Measurements from ENCODE around the gene PRG3.

The PRG3 gene

DNA sequence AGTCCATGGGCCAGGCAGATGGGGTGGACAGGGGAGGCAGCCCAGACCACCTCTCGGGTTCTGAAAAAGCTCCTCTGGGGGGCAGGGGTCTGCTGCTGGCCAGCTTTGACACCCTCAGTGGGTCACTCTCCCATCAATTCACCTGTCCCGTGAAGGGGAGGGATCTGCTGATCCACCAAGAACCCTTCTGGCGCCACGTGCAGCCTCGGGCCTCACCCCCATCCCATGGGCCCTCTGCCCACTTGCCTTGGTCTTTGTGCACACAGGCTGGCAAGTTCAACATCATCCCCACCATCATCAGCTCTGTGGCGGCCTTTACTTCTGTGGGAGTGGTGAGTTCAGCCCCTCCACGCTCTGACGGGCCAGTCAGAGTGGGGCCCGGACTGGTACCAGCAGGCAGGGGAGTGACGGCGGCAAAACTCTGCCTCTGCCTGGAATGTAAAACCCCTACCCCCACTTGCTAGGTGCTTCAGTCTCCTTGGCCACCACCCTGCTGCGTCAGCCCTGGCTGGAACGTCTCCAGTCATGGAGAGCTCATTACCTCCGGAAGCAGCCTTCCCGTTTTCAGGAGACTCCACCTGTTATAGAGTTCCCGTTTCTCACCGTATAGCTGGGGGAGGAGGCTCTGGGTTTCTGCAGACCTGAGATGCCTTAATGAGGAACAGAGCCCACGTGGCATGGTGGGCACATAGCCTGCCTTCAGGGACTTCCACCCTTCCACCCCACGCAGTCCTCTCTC is 12.7 kb downstream of the PRG3 start:
- H2BK15ac ChIP-seq (ENCODE audit: low read depth, poor library complexity, severe bottlenecking), result no peak overlapping the region
- no peak overlapping the region for H4K91ac ChIP-seq (ENCODE audit: low read length)
- H3K4me1 ChIP-seq (ENCODE audit: control insufficient read depth, insufficient read depth, low read depth, low read length), result no peaks in the 10 kb centered on the region
- peaks cover 5 to 49% of the 10 kb centered on the region in 2 experiments for H3K27me3 ChIP-seq (ENCODE audit: control insufficient read depth in 1 of 2, insufficient read depth in 1 of 2, low read length in 2 of 2)
- H3K27ac ChIP-seq (ENCODE audit: low read length, poor library complexity, severe bottlenecking), result no peak overlapping the region
- H2BK5ac ChIP-seq (ENCODE audit: low read depth, low read length, poor library complexity, severe bottlenecking), result no peak overlapping the region
- no peaks in the 10 kb centered on the region for H3K79me1 ChIP-seq (replicated peaks; ENCODE audit: low read length, poor library complexity, severe bottlenecking)
- no peak overlapping the region for H3K4ac ChIP-seq (ENCODE audit: low read depth in 1 of 2, low read length in 2 of 2)
- H3K4me3 ChIP-seq (ENCODE audit: insufficient read depth in 1 of 2, low read depth in 1 of 2, low read length in 2 of 2), result no peak overlapping the region
- H3K9me3 ChIP-seq (ENCODE audit: control insufficient read depth, low read length), result no peaks in the 10 kb centered on the region
- H2BK120ac ChIP-seq (ENCODE audit: low read depth, low read length), result no peak overlapping the region
- H3K18ac ChIP-seq (ENCODE audit: low read depth in 1 of 2, low read length in 2 of 2), result no peak overlapping the region
- DNase-seq, result no peak
- H3K9ac ChIP-seq (ENCODE audit: low read length), result no peak overlapping the region
- 71% methylated on average over 19 of the region's 19 CpGs for WGBS
- H4K8ac ChIP-seq (ENCODE audit: low read length), result no peak overlapping the region
- H3K4me2 ChIP-seq (ENCODE audit: low read length, poor library complexity, severe bottlenecking), result no peak overlapping the region
- H2BK12ac ChIP-seq (ENCODE audit: low read length in 2 of 2), result no peak overlapping the region
- H2AK5ac ChIP-seq (ENCODE audit: low read length, severe bottlenecking), result no peak overlapping the region
- no peak overlapping the region for H3K14ac ChIP-seq (ENCODE audit: low read length in 2 of 2)
- no peak overlapping the region for H2AFZ ChIP-seq (ENCODE audit: low read depth, low read length)
- H3K23ac ChIP-seq (ENCODE audit: low read length in 2 of 2), result no peak overlapping the region
- no peaks in the 10 kb centered on the region for H3K36me3 ChIP-seq (ENCODE audit: control insufficient read depth in 1 of 2, insufficient read depth in 2 of 2, low read depth in 1 of 2, low read length in 2 of 2)

DNA sequence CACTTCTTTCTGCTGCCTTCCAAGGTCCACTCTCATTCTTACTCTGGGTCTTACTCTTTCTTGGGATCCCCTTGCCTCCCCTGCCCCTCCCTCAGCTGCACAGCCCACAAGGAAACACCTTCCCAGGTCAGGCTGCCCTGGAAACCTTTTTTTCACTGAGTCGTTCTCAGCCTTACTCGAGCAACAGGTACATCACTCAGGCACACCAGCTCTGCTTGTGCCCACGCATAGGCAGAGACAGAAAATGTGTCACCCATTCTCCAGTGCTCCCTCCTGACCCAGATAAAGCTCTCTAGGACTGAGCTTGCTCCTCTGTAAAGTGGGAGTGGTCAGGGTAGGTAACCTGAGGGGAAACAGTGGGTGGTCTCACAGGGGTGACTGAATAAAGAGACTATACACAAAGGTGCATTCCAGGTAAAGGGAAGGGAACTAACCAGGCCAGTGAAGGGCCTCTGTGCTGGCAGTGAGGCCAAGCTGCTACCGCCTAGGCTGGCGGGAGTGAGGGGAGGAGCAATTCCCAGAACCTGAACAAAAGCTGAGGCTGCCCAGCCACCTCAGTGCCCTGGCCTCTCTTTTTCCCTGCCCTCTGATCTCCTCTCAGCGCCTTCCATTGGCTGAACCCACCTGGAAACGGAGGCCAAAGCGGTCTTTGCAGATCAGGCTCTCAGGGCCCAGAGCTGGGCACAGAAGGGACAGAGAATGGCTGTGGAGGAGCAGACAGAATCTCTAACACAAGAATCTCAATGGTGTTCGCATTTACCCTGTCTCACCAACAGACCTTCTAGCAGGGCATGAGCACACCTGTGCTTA is 15.9 kb downstream of the PRG3 start:
- Histone ChIP-seq H3K23ac (ENCODE audit: low read length in 2 of 2) (no peak overlapping the region), H3K27ac (ENCODE audit: low read length, poor library complexity, severe bottlenecking) (no peak overlapping the region), H3K27me3 (ENCODE audit: control insufficient read depth in 1 of 2, insufficient read depth in 1 of 2, low read length in 2 of 2) (peaks cover 5 to 47% of the 10 kb centered on the region in 2 experiments), H3K4me1 (ENCODE audit: control insufficient read depth, insufficient read depth, low read depth, low read length) (peaks cover 1% of the 10 kb centered on the region), H2BK15ac (ENCODE audit: low read depth, poor library complexity, severe bottlenecking) (no peak overlapping the region), H4K8ac (ENCODE audit: low read length) (no peak overlapping the region), H3K4me2 (ENCODE audit: low read length, poor library complexity, severe bottlenecking) (no peak overlapping the region), H4K91ac (ENCODE audit: low read length) (no peak overlapping the region), H2BK5ac (ENCODE audit: low read depth, low read length, poor library complexity, severe bottlenecking) (no peak overlapping the region), H2BK12ac (ENCODE audit: low read length in 2 of 2) (no peak overlapping the region), H2AK5ac (ENCODE audit: low read length, severe bottlenecking) (no peak overlapping the region), H3K14ac (ENCODE audit: low read length in 2 of 2) (no peak overlapping the region), H3K79me1 (replicated peaks; ENCODE audit: low read length, poor library complexity, severe bottlenecking) (no peaks in the 10 kb centered on the region), H3K9ac (ENCODE audit: low read length) (no peak overlapping the region), H3K36me3 (ENCODE audit: control insufficient read depth in 1 of 2, insufficient read depth in 2 of 2, low read depth in 1 of 2, low read length in 2 of 2) (no peaks in the 10 kb centered on the region), H3K9me3 (ENCODE audit: control insufficient read depth, low read length) (no peaks in the 10 kb centered on the region), H3K4ac (ENCODE audit: low read depth in 1 of 2, low read length in 2 of 2) (no peak overlapping the region), H2AFZ (ENCODE audit: low read depth, low read length) (no peak overlapping the region), H2BK120ac (ENCODE audit: low read depth, low read length) (no peak overlapping the region), H3K4me3 (ENCODE audit: insufficient read depth in 1 of 2, low read depth in 1 of 2, low read length in 2 of 2) (no peak overlapping the region), H3K18ac (ENCODE audit: low read depth in 1 of 2, low read length in 2 of 2) (no peak overlapping the region)
- WGBS, result 50% methylated on average over 6 of the region's 9 CpGs
- no peak for DNase-seq

DNA sequence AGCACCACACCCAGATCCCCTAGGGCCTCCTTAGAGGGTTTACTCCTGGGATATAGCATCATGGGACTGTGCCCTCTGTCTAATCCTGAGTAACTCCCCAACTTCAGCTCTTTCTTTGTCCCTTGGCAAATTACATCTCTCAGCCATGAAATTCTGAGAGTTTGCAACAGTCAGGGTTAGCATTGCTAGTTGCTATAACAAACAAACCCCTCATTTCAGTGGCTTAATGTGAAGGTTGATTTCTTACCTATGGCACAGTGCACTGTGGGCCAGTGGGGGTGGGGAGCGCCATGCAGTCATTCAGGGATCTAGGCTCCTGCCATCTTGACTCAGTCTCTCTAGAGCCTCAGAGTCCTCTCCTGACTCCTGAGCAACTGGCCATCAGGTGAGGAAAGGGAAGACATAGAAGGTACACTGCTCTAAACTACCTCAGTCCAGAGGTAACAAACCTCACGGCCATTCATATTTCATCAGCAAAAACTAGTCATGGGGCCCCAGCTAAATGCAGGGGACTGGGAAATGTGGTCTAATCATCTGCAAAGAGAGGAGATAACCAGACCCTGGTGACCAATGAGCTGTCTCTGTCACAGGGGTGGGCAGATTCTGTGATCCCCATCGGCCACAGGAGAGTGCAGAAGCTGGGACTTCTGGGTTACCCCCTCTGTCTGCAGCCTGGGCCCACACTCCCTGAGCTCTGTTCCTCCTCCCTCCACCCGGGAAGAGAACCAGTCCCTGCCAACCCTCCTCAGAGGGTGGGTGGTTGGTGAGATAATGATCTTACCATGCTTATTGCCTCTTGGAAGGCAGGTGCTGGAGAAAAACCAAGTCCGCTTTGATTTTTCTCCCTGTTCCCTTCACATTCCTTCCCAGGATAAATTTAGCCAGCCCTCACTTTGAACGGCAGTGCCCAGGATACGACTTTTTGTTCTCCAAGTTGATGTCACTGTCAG is 17.5 kb downstream of the PRG3 start:
- H3K27me3 ChIP-seq (ENCODE audit: control insufficient read depth in 1 of 2, insufficient read depth in 1 of 2, low read length in 2 of 2), result peaks cover 5 to 47% of the 10 kb centered on the region in 2 experiments
- H3K18ac ChIP-seq (ENCODE audit: low read depth in 1 of 2, low read length in 2 of 2), result no peak overlapping the region
- no peak overlapping the region for H2AK5ac ChIP-seq (ENCODE audit: low read length, severe bottlenecking)
- H4K8ac ChIP-seq (ENCODE audit: low read length), result no peak overlapping the region
- H3K9ac ChIP-seq (ENCODE audit: low read length), result no peak overlapping the region
- H4K91ac ChIP-seq (ENCODE audit: low read length), result no peak overlapping the region
- no peaks in the 10 kb centered on the region for H3K79me1 ChIP-seq (replicated peaks; ENCODE audit: low read length, poor library complexity, severe bottlenecking)
- H3K14ac ChIP-seq (ENCODE audit: low read length in 2 of 2), result no peak overlapping the region
- no peaks in the 10 kb centered on the region for H3K36me3 ChIP-seq (ENCODE audit: control insufficient read depth in 1 of 2, insufficient read depth in 2 of 2, low read depth in 1 of 2, low read length in 2 of 2)
- H3K23ac ChIP-seq (ENCODE audit: low read length in 2 of 2), result no peak overlapping the region
- H3K4me2 ChIP-seq (ENCODE audit: low read length, poor library complexity, severe bottlenecking), result no peak overlapping the region
- H3K4me3 ChIP-seq (ENCODE audit: insufficient read depth in 1 of 2, low read depth in 1 of 2, low read length in 2 of 2), result no peak overlapping the region
- no peak overlapping the region for H2BK120ac ChIP-seq (ENCODE audit: low read depth, low read length)
- no peak for DNase-seq
- H3K27ac ChIP-seq (ENCODE audit: low read length, poor library complexity, severe bottlenecking), result no peak overlapping the region
- H3K4me1 ChIP-seq (ENCODE audit: control insufficient read depth, insufficient read depth, low read depth, low read length), result peaks cover 2% of the 10 kb centered on the region
- no peak overlapping the region for H2AFZ ChIP-seq (ENCODE audit: low read depth, low read length)
- no peak overlapping the region for H2BK15ac ChIP-seq (ENCODE audit: low read depth, poor library complexity, severe bottlenecking)
- H2BK12ac ChIP-seq (ENCODE audit: low read length in 2 of 2), result no peak overlapping the region
- no peaks in the 10 kb centered on the region for H3K9me3 ChIP-seq (ENCODE audit: control insufficient read depth, low read length)
- 71% methylated on average over 5 of the region's 7 CpGs for WGBS
- H3K4ac ChIP-seq (ENCODE audit: low read depth in 1 of 2, low read length in 2 of 2), result no peak overlapping the region
- H2BK5ac ChIP-seq (ENCODE audit: low read depth, low read length, poor library complexity, severe bottlenecking), result no peak overlapping the region
